GM18909 (cell line): ENCODE data around the gene CD40LG.

Experiments
- ATAC-seq: cut with Tn5 transposase; IDR thresholded peaks from one replicate; pipeline ENCODE4 v1.9.1; 2021; ENCODE audit warnings: mild to moderate bottlenecking; ENCODE audit not compliant: unreplicated experiment, poor library complexity

Gene CD40LG

DNA sequence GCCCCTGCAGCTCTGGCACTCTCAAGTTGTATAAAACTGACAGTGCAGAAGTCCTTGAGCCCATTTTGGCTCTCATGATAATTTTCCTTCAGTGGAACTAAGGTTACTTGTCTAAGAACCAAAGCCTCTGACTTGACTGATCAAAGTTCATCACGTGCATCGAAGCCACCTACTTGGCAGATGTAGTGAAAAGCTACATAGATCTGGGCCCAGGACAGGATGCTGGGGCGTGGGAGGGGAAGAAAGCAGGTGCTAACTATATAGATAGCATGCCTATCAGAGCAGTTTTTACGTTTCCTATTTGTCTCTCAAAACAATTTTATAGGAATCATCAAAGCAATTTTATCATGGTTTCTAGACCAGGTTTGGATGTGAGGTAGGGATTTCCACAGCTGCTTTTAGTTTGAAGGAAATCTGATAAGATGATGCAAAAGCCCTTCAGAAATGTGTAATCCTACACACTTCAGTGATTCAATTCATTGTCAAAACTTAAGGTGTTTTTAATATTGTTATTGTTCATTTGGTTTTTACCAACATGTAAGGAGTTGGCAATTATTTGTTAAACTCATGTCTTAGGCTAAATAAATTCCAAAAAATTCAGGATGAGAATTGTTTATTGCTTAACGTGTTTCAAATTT lies 1.2 kb upstream of the CD40LG start:
- ATAC-seq = no peak

DNA sequence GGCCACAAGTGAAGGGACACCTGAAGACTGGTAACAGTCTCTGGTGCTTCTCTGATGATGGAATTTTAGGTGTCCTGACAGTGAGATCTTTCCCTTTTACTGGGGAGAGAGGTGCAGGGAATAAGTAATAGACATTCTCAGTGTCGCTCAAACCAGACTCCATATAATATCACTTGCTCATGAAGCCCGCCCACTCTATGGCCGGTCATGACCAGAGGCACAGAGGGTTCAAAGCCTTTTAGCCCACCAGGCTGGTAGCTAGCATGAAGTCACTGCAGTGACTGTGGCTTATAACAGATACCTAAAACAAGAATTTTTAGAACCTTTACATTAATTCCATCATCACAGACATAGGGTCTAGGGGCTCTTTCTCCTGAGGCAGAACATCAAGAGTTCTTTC lies 2.9 kb downstream of the CD40LG start:
- no peak for ATAC-seq

DNA sequence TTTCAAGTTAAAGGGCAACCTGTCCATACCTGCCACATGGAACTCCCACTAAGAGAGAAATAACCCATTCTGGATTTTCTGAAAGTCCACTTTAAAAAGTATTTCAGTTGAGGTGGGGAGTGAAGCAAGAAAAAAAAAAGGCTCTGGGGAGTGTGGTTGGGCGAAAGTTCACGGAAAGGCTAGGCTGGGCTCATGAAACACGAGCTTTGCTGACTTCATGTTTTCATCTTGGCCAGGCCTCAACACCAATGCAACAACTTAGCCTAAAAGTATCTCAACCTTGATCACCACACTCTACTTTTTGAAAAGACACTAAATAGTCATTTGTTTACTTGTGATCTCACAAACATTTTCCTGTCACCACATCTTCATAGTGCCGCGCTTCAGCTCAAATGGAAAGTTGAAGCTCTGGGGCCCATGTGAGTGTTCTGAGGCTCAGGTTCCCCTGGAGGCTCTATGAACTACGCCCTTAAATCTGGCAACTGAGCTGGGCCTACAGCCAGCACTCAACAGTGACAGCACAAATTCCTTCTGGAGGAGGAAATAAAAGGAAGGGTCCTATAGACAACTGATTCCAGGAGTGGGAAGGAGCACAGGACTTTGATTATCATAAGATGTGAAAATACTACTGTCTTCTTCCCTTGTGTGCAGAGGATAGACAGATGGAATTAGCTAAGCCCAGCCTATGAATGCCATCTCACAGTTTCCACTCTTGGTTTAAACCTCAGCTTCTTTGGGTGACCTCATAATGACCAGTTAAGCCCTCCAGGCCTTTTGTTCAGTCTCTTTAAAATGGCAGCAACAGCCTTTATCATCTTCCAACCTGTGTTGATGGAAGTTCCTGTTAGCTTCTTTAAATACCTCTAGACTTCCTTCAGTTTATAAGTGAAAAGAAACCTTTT lies 5.1 kb downstream of the CD40LG start:
- ATAC-seq = no peak

DNA sequence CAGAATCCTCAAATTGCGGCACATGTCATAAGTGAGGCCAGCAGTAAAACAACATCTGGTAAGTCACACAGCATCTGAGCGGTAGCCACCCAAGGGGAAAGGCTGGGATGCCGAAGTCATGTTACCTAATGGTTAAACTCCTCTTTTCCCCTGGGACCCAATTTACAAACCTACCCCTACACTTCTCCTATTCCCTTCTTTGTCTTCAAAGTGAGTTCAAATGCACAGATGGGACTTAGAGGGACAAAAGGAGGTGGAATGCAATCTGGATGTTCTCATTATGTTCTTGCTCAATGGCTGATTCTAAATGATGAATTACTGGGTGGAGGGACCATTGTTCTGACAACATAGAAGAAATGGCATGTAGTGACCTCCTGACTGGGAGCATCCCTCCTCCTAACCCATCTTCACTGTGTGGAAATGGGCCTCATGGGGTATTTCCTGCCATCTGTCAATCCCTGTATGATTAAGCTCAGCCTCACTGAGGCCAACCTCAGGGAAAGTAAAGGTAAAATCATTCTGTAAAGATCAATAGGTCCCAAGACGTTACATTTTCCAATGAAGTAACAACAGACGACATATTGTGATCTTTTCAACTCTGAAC lies 8.5 kb downstream of the CD40LG start:
- no peak for ATAC-seq

DNA sequence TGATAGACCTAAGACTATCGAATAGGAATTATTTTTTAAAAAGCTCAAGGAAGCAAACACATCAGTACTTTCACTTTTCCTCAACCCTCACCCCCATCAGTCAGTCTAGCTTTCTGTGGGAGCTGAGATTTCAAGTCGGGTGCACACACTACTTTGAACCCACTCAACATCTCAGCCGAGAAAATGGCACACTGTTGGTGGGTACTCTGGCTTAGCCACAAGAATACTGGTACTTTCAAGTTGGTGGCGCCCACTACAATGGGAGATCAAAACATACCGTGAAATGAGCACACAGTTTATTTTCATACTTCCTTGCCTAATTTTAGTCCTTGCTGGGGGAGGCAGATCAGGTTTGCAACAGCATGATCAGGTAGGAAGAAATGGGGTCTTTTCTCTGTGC lies 10.2 kb downstream of the CD40LG start:
- no peak for ATAC-seq

DNA sequence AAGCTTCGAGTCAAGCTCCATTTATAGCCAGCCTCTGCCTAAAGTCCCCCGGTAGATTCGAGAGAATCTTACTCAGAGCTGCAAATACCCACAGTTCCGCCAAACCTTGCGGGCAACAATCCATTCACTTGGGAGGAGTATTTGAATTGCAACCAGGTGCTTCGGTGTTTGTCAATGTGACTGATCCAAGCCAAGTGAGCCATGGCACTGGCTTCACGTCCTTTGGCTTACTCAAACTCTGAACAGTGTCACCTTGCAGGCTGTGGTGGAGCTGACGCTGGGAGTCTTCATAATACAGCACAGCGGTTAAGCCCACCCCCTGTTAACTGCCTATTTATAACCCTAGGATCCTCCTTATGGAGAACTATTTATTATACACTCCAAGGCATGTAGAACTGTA lies 11.2 kb downstream of the CD40LG start:
- ATAC-seq = no peak

DNA sequence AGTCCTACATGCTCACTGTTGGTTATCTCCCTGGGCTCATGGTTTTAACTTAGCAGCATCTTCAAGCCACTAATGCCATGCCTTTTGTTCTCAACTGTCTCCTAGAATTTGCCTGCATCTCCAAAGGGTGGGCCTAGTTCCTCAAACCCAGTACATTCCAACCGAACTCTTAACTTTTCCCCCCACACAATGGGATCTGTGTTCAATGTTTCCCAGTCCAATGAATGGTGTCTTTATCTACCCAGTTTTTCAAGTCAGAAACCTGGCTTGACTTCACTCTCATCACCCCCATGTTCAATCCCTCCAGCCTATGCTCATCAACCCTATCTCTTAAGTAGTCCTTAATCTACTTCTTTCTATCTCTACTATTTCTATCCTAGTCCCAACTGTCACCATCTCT lies 12.9 kb downstream of the CD40LG start:
- no peak for ATAC-seq

DNA sequence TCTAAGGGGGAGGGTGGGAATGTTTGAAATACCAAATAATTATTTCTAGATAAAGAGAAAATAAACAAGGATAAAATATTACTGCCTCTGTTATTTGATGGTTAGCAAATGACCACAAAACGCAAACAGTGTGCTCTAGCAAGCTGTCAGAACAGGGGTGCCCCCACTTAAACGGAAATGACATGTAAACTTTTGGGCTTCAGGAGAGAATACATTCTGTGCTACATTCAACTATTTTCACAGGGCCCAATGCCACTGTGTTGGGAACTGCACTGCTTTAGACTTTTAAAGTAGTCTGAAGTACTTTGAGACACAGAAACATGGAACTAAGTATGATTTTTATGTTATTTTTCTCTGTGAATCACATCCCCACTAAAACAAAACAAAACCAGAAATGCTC lies 14.1 kb downstream of the CD40LG start:
- ATAC-seq = no peak

DNA sequence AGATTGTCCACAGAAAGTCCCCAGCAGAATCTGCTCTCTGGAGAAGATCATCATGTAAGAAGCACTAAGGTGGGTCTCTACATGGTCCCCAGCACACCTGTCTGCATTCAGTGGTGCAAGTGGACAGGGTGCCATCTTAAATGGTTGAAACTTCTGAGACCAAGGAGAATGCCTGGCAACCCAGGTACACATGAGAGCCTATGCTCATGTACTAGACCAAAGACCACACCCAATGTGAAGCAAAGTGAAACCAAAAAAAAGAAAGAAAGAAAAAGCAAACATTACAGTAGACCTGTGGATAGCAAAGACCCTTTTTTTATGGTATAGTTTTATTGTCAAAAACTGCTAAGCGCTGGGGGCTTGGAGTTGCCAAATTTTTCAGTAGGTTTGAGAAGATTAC lies 15.0 kb downstream of the CD40LG start:
- ATAC-seq = no peak

DNA sequence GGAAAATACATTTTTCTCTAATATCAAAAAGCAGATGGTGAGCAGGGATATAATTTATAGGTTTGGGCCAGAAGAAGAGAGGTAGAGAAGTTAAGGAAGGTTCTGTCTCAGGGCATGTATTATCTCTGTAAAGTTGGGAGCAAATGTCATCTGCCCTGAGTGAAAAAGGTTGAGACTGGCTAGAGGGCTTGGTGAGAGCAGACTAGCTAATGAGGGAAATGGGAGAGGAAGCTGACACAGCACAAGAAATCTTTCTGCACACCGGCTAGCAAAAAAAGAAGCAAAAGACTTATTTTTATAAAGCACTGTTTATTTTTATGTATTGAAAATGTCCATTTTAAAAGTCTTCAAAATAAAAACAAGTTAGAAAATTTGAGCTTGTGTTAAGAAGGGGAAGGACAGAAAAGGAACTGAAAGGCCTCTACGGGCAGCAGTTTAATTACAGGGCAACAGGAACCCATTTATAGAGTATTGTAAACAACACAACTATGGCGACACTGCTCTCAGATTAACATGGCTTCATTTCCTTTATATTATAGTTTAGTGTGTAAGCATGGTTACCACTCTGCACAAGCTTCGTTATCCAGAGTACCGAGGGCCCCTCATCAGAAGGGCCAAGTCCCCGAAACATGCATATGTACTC lies 17.4 kb downstream of the CD40LG start:
- no peak for ATAC-seq

DNA sequence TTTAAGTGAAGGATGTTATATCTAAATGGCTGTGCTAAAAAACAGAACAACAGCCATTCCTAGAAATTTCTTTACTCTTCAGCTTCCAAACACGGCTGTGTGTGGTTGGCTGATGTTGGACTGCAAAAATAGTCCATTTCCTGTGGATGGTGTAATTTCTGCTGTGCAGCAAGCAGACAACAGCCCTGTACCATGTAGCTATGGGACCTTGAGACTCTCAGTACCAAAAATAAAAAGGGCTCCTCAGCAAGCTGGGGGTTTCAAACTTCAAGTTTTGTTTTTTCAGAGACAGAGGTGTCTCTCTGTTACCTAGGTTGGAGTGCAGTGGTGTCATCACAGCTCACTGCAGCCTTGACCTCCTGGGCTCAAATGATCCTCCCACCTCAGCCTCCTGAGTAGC lies 18.1 kb downstream of the CD40LG start:
- peak; percentile 58 for ATAC-seq

DNA sequence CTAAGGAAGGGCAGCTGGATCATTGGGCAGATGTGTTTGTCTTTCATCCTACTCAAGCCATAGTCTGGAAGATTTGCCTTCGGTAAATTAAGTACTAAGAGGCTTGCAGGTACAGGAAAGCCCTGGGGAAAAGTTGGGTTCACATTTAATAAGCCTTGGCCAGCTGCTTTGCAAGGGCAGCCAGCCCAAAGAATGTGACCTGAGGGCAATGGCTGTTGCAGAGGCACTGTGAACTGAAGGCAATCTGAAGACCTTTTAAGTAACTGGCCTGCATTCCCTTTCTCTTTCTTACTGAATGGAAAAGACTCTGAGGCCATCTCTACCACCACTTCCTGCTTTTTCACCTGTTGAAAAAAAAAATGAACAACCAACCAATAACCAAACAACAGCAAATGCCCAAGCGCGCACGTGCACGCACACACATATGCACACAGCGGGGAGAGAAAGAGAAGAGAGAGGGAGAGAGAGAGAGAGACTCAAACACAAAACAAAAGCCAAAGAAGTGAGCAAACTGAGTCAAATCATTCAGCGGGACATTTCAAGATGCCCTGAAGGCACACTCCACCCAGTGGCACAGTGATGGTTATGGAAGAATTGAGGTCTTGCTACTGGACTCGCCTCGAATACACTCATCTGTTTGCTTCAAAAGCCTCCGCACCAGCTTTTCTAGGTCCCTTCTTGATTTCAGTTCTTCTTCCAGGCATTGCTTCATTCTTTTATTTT lies 19.6 kb downstream of the CD40LG start:
- no peak for ATAC-seq

DNA sequence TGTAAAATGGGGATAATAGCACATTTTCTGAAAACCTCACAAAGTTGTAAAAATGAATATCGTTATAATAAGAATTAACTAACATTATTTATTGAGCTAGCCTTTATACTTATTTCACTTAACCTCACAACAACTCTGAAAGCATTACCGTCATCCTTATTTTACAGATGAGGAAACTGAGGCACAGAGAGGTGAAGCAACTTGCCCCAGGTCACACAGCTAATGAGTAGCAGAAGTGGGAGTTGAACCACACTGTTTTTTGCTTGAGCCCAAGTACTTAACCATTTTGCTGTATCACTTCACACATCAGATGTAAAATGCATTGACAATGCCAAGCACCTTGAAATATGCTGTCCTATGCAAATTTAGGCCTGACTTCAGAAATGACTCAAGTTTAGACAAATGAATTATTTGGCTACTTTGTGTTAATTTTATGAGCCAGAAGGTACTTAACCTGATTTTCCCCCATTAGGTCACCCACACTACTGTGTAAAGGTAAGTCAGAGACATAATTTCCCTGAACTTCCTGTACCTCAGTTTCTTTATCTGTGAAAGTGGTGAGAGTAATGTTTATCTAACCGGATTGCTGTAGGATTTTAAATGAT lies 23.1 kb downstream of the CD40LG start:
- no peak for ATAC-seq

DNA sequence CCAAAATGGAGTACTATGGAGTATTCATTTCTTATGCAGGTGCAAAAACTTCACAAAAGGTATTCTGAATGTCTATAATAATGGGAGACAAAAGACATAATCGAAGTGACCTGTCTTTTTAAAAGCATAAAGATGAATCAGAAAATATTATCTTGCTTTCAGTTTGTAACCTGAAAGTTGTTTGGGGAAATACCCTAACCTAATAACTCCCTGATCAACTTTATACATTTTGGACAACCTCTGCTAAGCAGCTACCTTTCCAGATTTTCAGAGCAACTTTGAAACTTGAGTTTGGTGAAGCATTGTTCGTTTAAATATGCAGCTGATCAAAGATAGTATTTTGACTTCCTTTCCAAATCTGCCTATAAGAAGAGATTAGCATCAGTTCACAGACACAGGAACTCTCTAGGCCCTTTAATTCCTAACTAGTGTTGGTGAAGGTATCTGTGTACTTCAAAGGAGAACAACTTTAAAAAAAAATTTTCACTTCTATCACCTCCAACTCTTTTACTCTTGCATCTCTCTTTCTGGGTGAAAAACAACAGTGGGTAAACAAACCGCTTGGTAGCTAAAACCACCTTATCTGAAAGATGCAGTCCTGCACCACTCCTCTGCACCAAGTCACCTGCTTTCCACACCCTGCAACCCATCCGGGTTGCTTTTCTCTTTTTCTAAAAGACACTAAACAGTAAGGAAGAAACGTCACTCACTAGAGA lies 26.5 kb downstream of the CD40LG start:
- ATAC-seq = peak; percentile 36

DNA sequence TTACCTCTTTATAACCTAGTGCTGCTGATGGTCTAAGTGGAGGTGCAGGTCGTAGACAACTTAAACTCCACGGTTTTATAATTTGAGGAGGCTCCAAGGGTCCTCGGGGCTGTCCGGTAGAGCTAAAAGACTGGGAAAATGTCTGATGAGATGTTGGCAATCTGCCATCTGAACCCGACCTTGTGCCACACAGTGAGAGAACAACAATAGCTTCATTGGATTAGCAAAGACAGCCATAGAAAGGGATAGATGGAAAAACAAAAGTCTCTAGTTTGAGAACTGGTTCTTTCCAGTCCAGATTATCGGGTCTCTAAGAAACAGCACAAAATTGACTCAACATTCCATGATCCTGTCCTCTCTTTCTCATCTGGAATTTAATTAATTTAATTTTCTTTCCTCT lies 31.6 kb downstream of the CD40LG start:
- ATAC-seq = no peak

DNA sequence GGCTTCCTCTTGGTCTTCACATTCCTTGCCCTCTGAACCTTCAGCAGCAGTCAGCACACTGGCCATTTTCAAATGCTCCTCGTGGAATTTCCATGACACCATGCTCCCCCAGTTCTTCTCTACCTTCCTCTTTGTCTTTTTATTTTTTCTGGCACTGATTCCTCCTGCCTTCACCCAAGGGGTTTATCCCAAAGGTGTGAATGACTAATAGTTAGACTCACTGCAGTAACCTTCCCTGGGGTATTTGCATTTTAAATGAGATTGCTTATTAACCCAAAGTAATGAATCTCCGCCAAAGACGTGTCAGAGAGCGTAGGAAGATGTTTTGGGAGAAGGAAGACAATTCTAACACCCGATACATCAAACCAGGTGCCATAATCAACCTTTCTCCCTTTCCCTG lies 36.2 kb downstream of the CD40LG start:
- no peak for ATAC-seq

DNA sequence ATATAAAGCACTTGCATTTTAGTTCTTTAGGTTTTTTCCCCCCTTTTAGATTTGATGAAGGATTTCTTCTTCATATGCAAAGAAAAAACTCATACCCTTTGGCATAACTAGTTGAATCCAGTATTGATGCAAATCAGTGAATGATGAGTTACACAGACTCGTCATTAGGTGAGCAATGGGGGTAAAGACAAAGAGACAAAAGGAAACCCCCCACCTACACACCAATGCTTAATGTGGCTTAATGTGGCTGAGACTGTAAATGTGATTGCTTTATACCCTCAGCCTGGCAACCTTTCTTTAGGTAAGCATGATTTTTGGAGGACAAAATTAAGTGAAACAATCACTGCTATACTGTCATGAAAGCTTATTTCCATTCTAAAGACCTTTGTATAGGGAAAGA lies 39.5 kb downstream of the CD40LG start:
- ATAC-seq = no peak

DNA sequence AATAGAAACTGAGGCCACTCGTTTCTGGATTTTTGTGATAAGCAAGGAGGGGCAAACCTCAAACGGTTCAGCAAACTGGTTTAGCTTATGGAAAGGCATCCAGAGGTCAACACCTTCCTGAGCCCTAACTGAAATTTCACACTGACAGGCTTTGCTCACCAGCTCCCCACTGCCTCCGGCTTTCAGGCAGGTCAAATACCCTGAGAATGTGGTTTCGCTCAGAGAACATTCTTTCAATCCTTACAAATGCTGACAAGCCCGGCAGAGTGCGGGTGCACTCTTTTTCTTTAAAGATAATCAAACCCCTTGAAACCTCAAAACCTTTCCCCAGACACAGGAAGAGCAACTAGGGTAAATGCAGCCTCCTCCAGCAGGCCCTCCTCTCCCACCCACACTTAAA lies 41.5 kb downstream of the CD40LG start:
- peak; percentile 50 for ATAC-seq

DNA sequence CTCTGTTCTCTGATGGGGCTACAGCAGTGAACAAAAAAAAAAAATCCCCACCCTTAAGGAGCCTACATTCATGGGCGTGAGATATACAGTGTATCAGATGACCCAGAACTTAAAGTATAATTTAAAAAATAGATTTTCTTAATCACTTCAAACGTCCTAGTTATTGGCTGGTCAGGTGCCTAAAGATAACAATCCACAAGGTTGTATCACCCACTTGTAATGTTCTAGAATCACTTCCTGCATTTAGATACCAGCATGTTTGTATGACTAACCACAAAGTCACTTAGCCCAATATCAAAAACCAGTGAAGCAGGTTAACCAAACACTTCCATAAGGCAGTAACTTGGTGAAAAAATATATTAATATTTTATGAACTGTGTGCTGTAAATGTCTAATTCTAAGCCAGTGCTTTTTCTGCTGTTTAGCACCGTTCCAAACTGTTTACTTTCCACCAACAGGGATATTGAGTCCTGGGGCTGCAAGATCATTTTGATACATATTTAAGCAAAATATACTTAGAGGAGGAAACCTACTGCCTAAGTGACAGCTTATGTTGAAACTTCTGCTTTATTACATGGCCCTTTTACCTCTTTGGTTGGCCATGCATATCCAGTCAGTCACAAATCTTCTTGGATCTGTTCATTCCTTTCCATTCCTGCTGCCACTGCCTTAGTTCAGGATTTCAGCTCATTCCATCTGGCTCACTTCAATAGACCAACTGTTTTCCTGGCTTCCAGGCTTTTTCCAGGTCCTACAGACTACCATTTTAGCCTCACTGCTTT lies 43.3 kb downstream of the CD40LG start:
- ATAC-seq = peak; percentile 43
